ENCODE results near the gene GLRA2. TPM values are rescaled to one million over a fixed set of nuclear protein-coding genes. Genes with fewer than 3 reads are reported as not detected.

Gene GLRA2
- total RNA-seq, 2 donors from 2014 or later, result not detected

GRCh38 chrX:14660970-14661369 lies 131.6 kb downstream of the GLRA2 start:
- ATAC-seq (ENCODE audit: insufficient number of reproducible peaks, low FRiP score, low read depth) (no peak), DNase-seq (ENCODE audit: low spot score) (no peak)
- H3K36me3 ChIP-seq, result no peaks in the 10 kb centered on the region
- no peak overlapping the region for H3K4me3 ChIP-seq
- H3K27ac ChIP-seq, result no peak overlapping the region
- no peaks in the 10 kb centered on the region for H3K4me1 ChIP-seq (ENCODE audit: control insufficient read depth in 1 of 2, low read depth in 2 of 2)
- H3K9me3 ChIP-seq, result no peaks in the 10 kb centered on the region
- H3K27me3 ChIP-seq (replicated peaks; ENCODE audit: insufficient read depth), result no peaks in the 10 kb centered on the region
- no peak for TF ChIP-seq CTCF (IDR thresholded peaks at IDR 0.05)

- no peaks in the 10 kb centered on the region for H3K36me3 ChIP-seq
- no peak for TF ChIP-seq CTCF (IDR thresholded peaks at IDR 0.05)
- H3K4me1 ChIP-seq (ENCODE audit: control insufficient read depth in 1 of 2, low read depth in 2 of 2), result no peaks in the 10 kb centered on the region
- DNase-seq (ENCODE audit: low spot score), result no peak
- no peak overlapping the region for H3K27ac ChIP-seq
- H3K27me3 ChIP-seq (replicated peaks; ENCODE audit: insufficient read depth), result no peaks in the 10 kb centered on the region
- no peak for ATAC-seq (ENCODE audit: insufficient number of reproducible peaks, low FRiP score, low read depth)
- H3K9me3 ChIP-seq, result no peaks in the 10 kb centered on the region
- no peak overlapping the region for H3K4me3 ChIP-seq
Measured at GRCh38 chrX:14670819-14671218, 141.5 kb downstream of the GLRA2 start.

- ATAC-seq (ENCODE audit: insufficient number of reproducible peaks, low FRiP score, low read depth) (no peak), DNase-seq (ENCODE audit: low spot score) (no peak)
- Histone ChIP-seq H3K4me1 (ENCODE audit: control insufficient read depth in 1 of 2, low read depth in 2 of 2) (no peaks in the 10 kb centered on the region), H3K36me3 (no peaks in the 10 kb centered on the region), H3K9me3 (no peaks in the 10 kb centered on the region), H3K27me3 (replicated peaks; ENCODE audit: insufficient read depth) (no peaks in the 10 kb centered on the region), H3K4me3 (no peak overlapping the region), H3K27ac (no peak overlapping the region)
- TF ChIP-seq CTCF (IDR thresholded peaks at IDR 0.05), result no peak
Measured at GRCh38 chrX:14672611-14673172, 143.4 kb downstream of the GLRA2 start.

GRCh38 chrX:14673236-14673635 lies 143.9 kb downstream of the GLRA2 start:
- Histone ChIP-seq H3K36me3 (no peaks in the 10 kb centered on the region), H3K4me1 (ENCODE audit: control insufficient read depth in 1 of 2, low read depth in 2 of 2) (no peaks in the 10 kb centered on the region), H3K27ac (no peak overlapping the region), H3K27me3 (replicated peaks; ENCODE audit: insufficient read depth) (no peaks in the 10 kb centered on the region), H3K4me3 (no peak overlapping the region), H3K9me3 (no peaks in the 10 kb centered on the region)
- DNase-seq (ENCODE audit: low spot score) (no peak), ATAC-seq (ENCODE audit: insufficient number of reproducible peaks, low FRiP score, low read depth) (no peak)
- TF ChIP-seq CTCF (IDR thresholded peaks at IDR 0.05), result no peak

- H3K9me3 ChIP-seq, result no peaks in the 10 kb centered on the region
- no peak for TF ChIP-seq CTCF (IDR thresholded peaks at IDR 0.05)
Measured at GRCh38 chrX:14673764-14674163, 144.4 kb downstream of the GLRA2 start.

More at GRCh38 chrX:14673764-14674163, 144.4 kb downstream of the GLRA2 start:
- H3K36me3 ChIP-seq, result no peaks in the 10 kb centered on the region
- H3K4me1 ChIP-seq (ENCODE audit: control insufficient read depth in 1 of 2, low read depth in 2 of 2), result no peaks in the 10 kb centered on the region
- H3K27ac ChIP-seq, result no peak overlapping the region
- H3K4me3 ChIP-seq, result no peak overlapping the region
- DNase-seq (ENCODE audit: low spot score) (no peak), ATAC-seq (ENCODE audit: insufficient number of reproducible peaks, low FRiP score, low read depth) (no peak)
- no peaks in the 10 kb centered on the region for H3K27me3 ChIP-seq (replicated peaks; ENCODE audit: insufficient read depth)
